ENCODE data around the gene KIF12. TPM values are rescaled to one million over a fixed set of nuclear protein-coding genes. Genes with fewer than 3 reads are reported as not detected.
"Not testable (repeated sequence)": the region's sequence is repeated elsewhere in the genome, so short reads cannot be mapped to it uniquely, and the experiment has no call there.

The KIF12 gene
- total and polyA plus RNA-seq, 9 donors: 0.54 to 17.8 (median 2.0) TPM; not detected in 1

GRCh38 chr9:114086009-114086408 is 13.1 kb downstream of the KIF12 start:
- Histone ChIP-seq H3K9me3 (no peaks in the 10 kb centered on the region), H3K4me3 (no peak overlapping the region), H3K36me3 (no peaks in the 10 kb centered on the region), H3K27ac (no peak overlapping the region), H3K4me1 (ENCODE audit: insufficient read depth) (no peaks in the 10 kb centered on the region), H3K27me3 (no peaks in the 10 kb centered on the region)
- DNase-seq: no peak
- 94 to 95% (median 94%) methylated on average over 6 of the region's 6 CpGs for WGBS, 3 donors
- intact Hi-C loops (cut with DNase I): no loop called here
- TF ChIP-seq EP300 (IDR thresholded peaks at IDR 0.05) (no peak), POLR2A (IDR thresholded peaks at IDR 0.05) (no peak), CTCF (IDR thresholded peaks at IDR 0.05) (no peak)

DNA sequence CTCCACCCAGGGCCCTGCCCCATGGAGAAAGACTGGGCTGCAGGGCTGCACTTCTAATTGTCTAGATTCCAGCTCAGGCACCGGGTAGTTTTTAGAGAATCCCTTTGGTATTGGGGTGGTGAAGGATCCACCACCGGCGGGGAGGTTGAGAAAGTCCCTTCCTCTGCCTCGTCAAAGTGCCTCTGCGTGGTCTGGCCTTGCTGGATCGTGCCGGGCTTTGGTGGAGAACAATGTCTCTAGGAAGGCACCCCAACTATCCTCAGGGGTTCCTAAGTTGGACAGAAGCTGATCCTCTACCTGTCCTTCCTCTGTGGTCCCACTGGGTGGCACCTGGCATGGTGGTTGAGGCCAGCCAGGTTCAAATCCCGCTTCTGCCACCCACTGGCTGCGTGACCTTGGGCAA is 13.7 kb downstream of the KIF12 start:
- H3K27me3 ChIP-seq: no peaks in the 10 kb centered on the region
- intact Hi-C loops (cut with DNase I): no loop called here
- no peaks in the 10 kb centered on the region for H3K9me3 ChIP-seq
- no peak for TF ChIP-seq POLR2A (IDR thresholded peaks at IDR 0.05)
- no peak overlapping the region for H3K27ac ChIP-seq
- no peak for DNase-seq
- no peaks in the 10 kb centered on the region for H3K4me1 ChIP-seq (ENCODE audit: insufficient read depth)
- no peak overlapping the region for H3K4me3 ChIP-seq
- no peaks in the 10 kb centered on the region for H3K36me3 ChIP-seq
- 94 to 95% (median 94%) methylated on average over 9 of the region's 9 CpGs for WGBS, 3 donors

- no peaks in the 10 kb centered on the region for H3K9me3 ChIP-seq
- no peak overlapping the region for H3K4me3 ChIP-seq
- no peak overlapping the region for H3K27ac ChIP-seq
- H3K36me3 ChIP-seq: no peaks in the 10 kb centered on the region
- WGBS, 3 donors: 67 to 75% (median 69%) methylated on average over 11 of the region's 11 CpGs
- intact Hi-C loops (cut with DNase I): loop anchor here in 3 of 4 donors (5.0 kb wide), 2 partner anchors 203 to 208 kb away; no protein-coding TSS in a partner anchor
- no peak for DNase-seq
- no peaks in the 10 kb centered on the region for H3K4me1 ChIP-seq (ENCODE audit: insufficient read depth)
- no peak for TF ChIP-seq EP300 (IDR thresholded peaks at IDR 0.05)
- H3K27me3 ChIP-seq: no peaks in the 10 kb centered on the region
These were observed 14.6 kb downstream of the KIF12 start for GRCh38 chr9:114084282-114085073.

- H3K9me3 ChIP-seq: no peaks in the 10 kb centered on the region
- DNase-seq: no peak
- H3K4me3 ChIP-seq: no peak overlapping the region
- H3K36me3 ChIP-seq: no peaks in the 10 kb centered on the region
- TF ChIP-seq CTCF (IDR thresholded peaks at IDR 0.05) (no peak), POLR2A (IDR thresholded peaks at IDR 0.05) (no peak), EP300 (IDR thresholded peaks at IDR 0.05) (no peak)
- no peaks in the 10 kb centered on the region for H3K27me3 ChIP-seq
- no peak overlapping the region for H3K27ac ChIP-seq
- 91 to 94% (median 93%) methylated on average over 6 of the region's 6 CpGs for WGBS, 3 donors
- intact Hi-C loops (cut with DNase I): loop anchor here (2.0 to 5.0 kb wide), 3 partner anchors 204 to 209 kb away; no protein-coding TSS in a partner anchor
- no peaks in the 10 kb centered on the region for H3K4me1 ChIP-seq (ENCODE audit: insufficient read depth)
These were observed 15.4 kb downstream of the KIF12 start for GRCh38 chr9:114083666-114084065.

DNA sequence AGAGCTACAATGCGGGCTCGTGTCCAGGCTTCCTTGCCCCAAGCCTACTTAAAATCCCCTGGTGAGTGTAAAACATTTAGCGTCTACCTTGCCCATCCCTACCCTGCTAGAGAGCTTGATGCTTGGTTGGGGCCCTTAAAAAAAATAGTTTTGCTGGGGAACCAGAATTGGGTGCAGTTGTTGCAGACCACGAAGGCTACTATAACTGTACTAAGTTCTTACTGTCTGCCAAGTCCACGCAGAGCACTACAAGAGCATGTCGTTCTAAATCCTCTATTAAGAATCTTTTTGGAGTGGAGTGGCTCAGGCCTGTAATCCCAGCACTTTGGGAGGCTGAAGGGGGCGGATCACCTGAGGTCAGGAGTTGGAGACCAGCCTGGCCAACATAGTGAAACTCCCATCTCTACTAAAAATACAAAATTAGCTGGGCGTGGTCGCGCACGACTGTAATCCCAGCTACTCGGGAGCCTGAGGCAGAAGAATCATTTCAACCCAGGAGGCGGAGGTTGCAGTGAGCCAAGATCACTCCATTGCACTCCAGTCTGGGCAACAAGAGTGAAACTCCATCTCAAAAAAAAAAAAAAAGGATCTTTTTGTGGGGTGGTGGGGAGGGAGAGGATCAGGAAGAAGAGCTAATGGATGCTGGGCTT is 16.2 kb downstream of the KIF12 start:
- not testable (repeated sequence) for H3K4me1 ChIP-seq (ENCODE audit: insufficient read depth); DNase-seq; H3K9me3 ChIP-seq; H3K36me3 ChIP-seq; H3K27me3 ChIP-seq; H3K4me3 ChIP-seq; H3K27ac ChIP-seq
- WGBS, 3 donors: 32 to 46% (median 45%) methylated on average over 13 of the region's 13 CpGs
- intact Hi-C loops (cut with DNase I): loop anchor here (2.0 to 5.0 kb wide), 3 partner anchors 204 to 209 kb away; no protein-coding TSS in a partner anchor

Measured in ovary (tissue), 9 donors.